Left renal cortex interstitium (tissue), 4 donors: ENCODE data around the gene FOXP4. TPM values are rescaled to one million over a fixed set of nuclear protein-coding genes. Genes with fewer than 3 reads are reported as not detected.

Source experiments
- DNase-seq, 4 donors: peaks; one replicate each; pipeline ENCODE4 v3.0.0-alpha.2; 2013; ENCODE audit warnings: low read depth in 4 of 4, low spot score in 2 of 4, missing footprints in 1 of 4
- polyA plus RNA-seq, 4 donors: library from polyadenylated mRNA; unstranded; fragments of 120-200 nt; gene quantifications; one replicate each; pipeline ENCODE4 v1.2.1, GENCODE V29; 2013; ENCODE audit not compliant: insufficient read length in 4 of 4

The FOXP4 gene
- polyA plus RNA-seq, 4 donors: 24.5 to 50.2 (median 36.3) TPM

- DNase-seq: no peak
Measured at GRCh38 chr6:41561931-41562911, 16.0 kb downstream of the FOXP4 start.

GRCh38 chr6:41563060-41563776, 17.0 kb downstream of the FOXP4 start:
- DNase-seq: no peak

GRCh38 chr6:41564448-41565142, 18.4 kb downstream of the FOXP4 start:
- DNase-seq: no peak

GRCh38 chr6:41565701-41566100, 19.5 kb downstream of the FOXP4 start:
- no peak for DNase-seq

- no peak for DNase-seq
Measured at GRCh38 chr6:41566961-41567360, 20.8 kb downstream of the FOXP4 start.

- no peak for DNase-seq
Measured at GRCh38 chr6:41567684-41568083, 21.5 kb downstream of the FOXP4 start.

- DNase-seq: no peak
Measured at GRCh38 chr6:41568202-41568584, 22.0 kb downstream of the FOXP4 start.

GRCh38 chr6:41568585-41569384, 22.6 kb downstream of the FOXP4 start:
- no peak for DNase-seq

GRCh38 chr6:41570259-41570615, 24.1 kb downstream of the FOXP4 start:
- no peak for DNase-seq

DNA sequence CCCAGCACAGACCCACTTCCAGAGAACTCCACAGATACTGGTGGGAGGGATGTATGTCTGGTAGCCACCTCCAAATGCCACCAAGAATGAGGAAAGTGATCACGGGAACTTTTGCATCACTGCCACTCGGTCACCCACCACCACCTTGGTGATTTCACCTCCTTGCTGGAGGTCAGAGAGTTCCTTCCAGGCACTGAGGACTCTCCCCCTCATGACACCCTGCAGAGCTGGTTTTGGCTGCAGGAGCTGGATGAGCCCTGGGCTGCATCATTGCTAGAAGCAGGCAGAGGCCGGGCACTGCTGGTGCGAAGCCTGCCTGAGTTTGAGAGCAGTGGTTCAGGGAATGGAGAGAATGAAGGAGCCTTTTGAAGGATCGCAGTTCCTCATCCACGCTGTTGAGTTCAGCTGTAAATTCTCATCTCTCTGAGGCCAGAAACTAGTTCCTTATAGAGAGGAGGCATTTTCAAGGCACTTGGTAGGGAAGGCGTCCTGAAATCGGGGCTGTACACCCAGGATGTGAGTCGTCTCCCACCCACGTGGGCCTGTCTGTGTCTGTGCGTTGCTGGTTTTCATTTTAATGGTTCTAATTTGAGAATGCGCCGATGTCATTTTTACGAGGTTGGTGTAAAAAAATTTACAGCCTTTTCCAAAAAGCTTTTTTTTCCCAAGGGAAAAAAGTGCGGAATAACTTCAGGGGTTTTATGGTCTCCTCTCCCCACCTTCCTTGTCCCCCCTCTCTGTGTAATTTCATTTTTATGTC, 25.0 kb downstream of the FOXP4 start:
- no peak for DNase-seq

DNA sequence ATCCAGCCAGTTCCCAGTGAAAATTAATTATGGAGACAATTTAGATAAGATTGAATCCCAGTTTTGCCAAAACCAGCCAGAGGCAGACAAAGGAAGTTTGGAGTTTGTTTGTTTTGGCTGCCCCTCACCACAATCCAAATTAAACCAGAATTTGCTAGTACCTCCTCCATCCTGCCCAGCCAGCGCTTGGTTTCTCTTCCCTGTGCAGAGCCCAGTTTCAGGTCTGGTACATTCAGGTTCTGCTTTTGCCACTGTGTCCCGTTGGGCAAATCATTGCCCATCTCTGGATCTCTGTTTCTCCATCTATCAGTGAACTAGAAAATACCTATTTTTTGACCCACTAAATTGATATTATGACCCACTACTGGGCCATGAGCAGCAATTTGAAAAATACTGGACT, 26.4 kb downstream of the FOXP4 start:
- no peak for DNase-seq

DNA sequence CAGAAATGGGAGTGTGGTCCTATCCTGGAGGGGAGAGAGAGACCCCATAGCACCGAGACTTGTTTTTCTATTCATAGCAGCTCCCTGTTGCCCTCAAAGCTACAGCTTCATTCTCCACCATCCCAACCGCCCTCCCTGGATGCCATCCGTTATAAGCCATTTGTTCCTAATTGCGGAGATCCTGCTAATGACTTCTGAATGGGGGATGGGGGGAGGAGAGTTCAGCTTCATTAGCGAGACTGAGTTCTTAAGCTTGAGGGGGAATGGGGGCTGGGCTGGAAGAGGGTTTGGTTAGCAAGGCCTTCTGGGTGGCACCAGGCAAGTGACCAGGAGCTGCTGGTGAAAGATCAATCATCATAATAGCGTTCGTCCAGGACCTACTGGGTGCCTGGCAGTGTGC, 27.1 kb downstream of the FOXP4 start:
- no peak for DNase-seq

DNA sequence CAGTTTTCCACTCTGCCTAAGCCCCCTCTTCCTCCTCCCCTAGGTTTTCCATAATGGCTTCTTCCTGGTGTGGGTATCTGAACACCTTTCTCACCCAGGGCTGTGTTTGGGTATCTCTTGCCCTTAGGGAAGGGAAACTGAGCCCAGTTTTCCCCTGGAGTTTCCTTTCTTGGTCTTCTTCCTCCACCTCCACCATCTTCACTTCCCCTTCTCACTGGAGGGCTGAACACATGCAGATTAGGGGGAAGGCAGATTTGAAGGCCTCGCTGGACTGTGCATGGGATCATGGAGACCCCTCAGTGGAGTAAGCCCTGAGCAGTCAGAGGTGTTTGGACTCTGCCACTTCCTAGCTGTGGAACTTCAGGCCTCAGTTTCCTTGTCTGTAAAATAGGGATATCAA, 27.8 kb downstream of the FOXP4 start:
- no peak for DNase-seq

DNA sequence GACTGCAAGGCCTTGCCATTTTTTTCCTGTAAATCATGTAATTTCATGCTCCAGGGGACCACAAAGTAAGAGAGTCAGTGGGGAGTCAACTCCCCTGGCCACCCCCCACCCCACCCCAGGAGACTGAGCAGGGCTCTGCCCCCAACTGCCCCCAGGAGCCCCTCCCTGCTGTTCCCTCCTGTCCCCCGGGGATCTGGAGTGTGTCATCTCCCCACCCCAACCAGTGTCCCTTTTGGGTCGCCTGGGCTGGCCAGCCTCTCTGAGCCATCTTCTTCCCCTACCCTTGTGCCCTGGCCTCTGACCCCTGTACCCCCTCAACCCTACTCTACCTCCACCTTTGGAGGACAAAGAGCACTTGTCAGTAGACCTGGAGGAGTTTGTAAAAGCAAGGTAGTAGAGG, 29.4 kb downstream of the FOXP4 start:
- DNase-seq: no peak

DNA sequence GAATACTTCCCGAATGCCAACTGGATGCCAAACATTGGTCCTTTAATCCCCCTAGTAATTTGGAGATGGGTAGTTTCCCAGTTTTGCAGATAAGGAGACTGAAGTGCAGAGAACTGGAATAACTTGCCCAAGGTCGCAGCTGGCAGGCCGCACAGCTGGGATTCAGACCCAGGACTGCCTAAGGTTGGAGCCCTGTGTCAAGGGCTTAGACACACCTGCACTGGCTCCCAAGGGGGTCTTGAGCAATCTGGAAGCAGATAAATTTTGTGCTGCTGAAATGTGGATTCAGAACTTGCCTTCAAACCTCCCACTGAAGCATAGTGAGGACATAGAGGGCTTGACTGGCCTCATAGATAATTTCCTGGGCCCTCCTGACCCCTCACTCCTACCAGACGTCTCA, 30.5 kb downstream of the FOXP4 start:
- no peak for DNase-seq

DNA sequence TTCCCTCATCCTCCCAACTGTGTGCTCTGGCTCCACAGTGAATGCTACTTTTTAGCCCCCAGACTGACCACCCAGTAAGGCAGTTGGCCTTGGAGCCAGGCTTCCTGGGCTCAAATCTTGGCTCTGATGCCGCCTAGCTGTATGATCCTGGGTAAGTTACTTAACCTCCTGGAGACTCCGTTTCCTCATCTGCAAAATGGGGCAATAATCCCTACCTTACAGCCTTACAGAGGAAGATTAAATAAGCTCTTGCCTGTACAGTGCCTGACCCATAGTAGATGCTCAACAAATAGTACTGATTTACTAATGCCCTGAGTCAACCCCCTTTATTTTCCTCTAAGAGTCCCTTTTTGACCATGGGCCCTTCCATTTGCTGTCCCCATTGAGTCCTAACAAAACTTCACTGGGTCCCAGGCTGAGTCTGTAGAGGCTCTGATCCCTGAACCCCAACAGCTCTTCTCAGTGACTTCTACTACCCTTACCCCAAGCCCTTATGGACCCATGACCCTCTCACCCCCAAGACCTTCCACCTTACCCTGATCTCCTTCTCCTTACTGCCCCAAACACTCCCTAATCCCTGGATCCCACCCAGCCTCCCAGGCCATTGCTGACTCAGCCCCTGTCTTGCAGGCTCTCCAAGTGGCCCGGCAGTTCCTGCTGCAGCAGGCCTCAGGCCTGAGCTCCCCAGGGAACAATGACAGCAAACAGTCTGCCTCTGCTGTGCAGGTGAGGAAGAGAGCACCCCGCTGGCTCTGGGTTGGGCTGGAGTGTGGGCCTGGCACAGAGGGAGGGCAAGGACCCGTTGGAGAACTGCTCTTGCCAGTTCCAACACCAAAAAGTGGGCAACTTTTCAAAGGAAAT, 31.4 kb downstream of the FOXP4 start:
- no peak for DNase-seq

DNA sequence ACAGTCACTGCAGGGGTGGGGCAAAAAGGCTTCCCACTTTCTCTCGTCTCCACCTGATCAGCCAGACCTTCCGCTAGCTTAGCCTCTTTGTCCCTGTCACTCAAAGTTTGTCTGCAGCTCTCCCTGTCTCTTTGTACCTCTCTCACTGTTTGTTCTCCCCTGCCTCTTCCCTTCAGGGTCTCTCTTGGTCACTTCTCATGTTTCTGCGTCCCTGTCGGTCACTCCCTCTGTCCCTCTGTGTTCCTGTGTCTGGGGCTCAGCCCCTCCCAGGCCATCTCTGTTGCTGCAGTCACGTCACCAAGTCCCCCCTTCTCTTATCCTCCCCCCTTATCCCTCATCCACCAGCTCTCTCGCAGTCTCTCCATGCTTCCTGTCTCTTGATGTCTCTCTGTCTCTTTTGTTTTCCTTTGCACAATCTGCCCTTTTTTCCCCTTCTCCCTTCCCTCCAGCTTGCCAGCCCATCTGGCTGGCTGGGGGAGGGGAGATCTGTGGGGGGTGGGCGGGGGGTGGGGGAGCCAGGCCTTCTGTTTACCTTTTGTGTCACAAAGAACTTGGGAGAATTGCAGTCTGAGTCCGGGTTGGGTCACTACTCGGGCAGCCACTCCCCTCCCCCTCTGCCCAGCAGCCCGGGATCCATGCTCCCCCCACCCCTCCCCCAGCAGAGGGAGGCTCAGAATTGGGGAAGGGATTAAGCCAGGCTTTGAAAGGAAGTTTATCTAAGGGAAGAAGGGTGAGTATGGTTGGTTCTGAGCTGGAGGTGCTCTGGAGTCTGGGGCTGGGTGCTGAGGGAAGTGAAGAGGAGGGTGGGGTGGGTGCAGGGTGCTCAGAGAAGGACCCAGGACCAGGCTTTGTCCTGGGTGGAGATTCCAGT, 32.3 kb downstream of the FOXP4 start:
- DNase-seq: no peak

DNA sequence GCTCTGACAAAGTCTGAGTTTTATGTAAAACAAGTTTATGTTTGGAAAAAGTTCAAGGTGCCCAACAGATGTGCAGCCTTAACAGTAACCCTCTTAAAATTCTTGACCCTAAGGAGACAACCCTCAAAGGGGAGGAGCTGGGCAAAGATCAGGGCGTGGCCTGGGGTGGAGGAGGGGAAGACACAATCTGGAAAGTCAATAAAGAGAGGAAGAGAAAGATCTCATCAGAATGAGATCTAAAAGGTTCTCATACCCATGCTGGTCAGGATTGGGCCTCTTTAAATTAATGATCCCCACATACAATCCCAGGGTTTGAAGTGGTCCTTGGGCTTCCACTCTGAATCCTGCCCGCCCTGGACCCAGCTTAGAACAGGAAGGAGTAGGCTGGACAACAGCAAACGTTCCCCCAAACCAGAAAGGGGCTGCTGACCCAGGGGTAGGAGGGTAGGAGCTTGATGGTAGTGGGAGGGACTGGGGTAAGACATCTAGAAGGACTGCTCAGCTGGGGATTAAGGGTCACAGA, 33.0 kb downstream of the FOXP4 start:
- no peak for DNase-seq
